ENCODE results near the gene SH3PXD2A.
A peak's percentile ranks its signal among the peaks of the same experiment; 100 is the strongest.

SH3PXD2A gene

GRCh38 chr10:103698266-103698665 lies 157.1 kb downstream of the SH3PXD2A start:
- DNase-seq, result no peak

GRCh38 chr10:103697787-103698186 lies 157.6 kb downstream of the SH3PXD2A start:
- no peak for DNase-seq

- DNase-seq, result peak; percentile 71
Observed at GRCh38 chr10:103696411-103697145, 158.8 kb downstream of the SH3PXD2A start.

- no peak for DNase-seq
Observed at GRCh38 chr10:103696094-103696410, 159.3 kb downstream of the SH3PXD2A start.

GRCh38 chr10:103695584-103696005 lies 159.8 kb downstream of the SH3PXD2A start:
- DNase-seq, result no peak

- DNase-seq, result no peak
Observed at GRCh38 chr10:103693812-103694205, 161.6 kb downstream of the SH3PXD2A start.

- DNase-seq, result peak; percentile 34
Observed at GRCh38 chr10:103692952-103693811, 162.2 kb downstream of the SH3PXD2A start.

- DNase-seq, result peak; percentile 40
Observed at GRCh38 chr10:103692436-103692951, 162.9 kb downstream of the SH3PXD2A start.

GRCh38 chr10:103691723-103692435 lies 163.5 kb downstream of the SH3PXD2A start:
- DNase-seq, result no peak

- no peak for DNase-seq
Observed at GRCh38 chr10:103691267-103691666, 164.1 kb downstream of the SH3PXD2A start.

GRCh38 chr10:103690281-103690680 lies 165.1 kb downstream of the SH3PXD2A start:
- DNase-seq, result no peak

GRCh38 chr10:103688491-103688890 lies 166.9 kb downstream of the SH3PXD2A start:
- DNase-seq, result no peak

- DNase-seq, result no peak
Observed at GRCh38 chr10:103687718-103688117, 167.7 kb downstream of the SH3PXD2A start.

GRCh38 chr10:103687172-103687571 lies 168.2 kb downstream of the SH3PXD2A start:
- DNase-seq, result no peak

- peak; percentile 79 for DNase-seq
Observed at GRCh38 chr10:103685880-103686669, 169.3 kb downstream of the SH3PXD2A start.

GRCh38 chr10:103683851-103684250 lies 171.5 kb downstream of the SH3PXD2A start:
- DNase-seq, result no peak

GRCh38 chr10:103682631-103683030 lies 172.7 kb downstream of the SH3PXD2A start:
- no peak for DNase-seq

GRCh38 chr10:103681617-103682399 lies 173.6 kb downstream of the SH3PXD2A start:
- DNase-seq, result no peak

- DNase-seq, result no peak
Observed at GRCh38 chr10:103680869-103681236, 174.5 kb downstream of the SH3PXD2A start.

GRCh38 chr10:103679096-103679790 lies 176.1 kb downstream of the SH3PXD2A start:
- DNase-seq, result no peak

- peak; percentile 86 for DNase-seq
Observed at GRCh38 chr10:103678178-103678526, 177.2 kb downstream of the SH3PXD2A start.
